GM18870 (cell line): Measurements from ENCODE around the gene SHFL.

Experiments used
- ATAC-seq: cut with Tn5 transposase; IDR thresholded peaks from one replicate; pipeline ENCODE4 v1.9.1; 2021; ENCODE audit warnings: moderate library complexity; ENCODE audit not compliant: unreplicated experiment

Gene SHFL

DNA sequence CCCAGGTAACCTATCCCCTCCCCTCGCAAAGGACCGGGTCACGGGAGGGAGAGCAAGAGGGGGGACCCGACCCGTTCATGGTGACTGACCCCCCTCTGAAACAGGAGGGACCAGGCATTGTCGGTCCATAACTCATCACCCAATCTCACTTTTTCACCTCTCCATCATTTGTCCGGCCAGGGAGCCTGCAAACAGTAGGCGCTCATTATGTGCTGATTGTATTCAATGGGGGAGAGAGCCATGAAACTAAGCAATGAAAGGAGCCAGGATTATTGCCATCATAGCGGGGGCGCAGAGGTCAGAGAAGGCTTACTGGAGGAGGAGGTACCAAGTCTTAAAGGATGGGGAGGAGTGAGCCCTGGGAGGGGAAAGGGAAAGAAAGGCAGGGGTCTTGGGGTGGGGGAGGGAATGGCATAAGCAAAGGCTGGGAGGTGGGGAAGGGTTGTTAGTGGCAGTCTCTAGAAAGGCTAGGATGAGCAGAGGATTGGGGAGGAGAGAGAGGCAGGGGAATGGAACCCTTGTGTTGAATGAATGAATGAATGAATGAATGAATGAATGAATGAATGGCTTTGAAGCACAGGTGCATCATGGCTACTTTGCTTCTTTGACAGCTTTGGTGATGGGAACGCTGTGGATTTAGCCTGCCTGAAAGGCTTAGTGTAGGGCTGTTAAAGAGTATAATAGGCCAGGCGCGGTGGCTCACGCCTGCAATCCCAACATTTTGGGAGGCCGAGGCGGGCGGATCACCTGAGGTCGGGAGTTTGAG lies 1.4 kb downstream of the SHFL start:
- ATAC-seq = no peak

DNA sequence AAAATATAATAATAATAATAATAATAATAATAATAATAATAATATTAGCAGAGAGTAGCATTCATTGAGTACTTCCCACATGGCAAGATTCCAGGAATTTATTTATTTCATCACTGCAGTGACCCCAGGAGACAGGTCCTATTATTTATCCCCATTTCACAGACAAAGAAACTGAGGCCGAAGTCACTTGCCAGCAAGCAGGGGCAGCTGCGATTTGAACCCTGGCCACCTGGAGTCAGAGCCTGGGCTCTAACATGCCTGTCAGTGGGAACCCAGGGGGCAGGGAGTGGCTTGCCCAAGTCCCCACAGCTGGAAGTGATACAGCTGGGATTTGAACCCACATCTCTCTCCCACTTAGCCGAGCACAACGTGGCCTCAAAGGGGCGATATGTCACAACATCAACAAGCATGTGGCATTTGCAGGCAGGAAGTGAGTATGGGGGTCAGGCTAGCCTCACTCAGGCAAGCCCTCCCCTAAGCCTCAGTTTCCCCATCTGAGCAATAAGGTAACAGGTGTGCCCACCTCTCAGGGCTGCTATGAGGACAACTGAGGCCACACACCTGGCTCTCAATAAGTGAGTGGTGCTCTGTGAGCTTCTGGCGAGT lies 2.9 kb downstream of the SHFL start:
- no peak for ATAC-seq

DNA sequence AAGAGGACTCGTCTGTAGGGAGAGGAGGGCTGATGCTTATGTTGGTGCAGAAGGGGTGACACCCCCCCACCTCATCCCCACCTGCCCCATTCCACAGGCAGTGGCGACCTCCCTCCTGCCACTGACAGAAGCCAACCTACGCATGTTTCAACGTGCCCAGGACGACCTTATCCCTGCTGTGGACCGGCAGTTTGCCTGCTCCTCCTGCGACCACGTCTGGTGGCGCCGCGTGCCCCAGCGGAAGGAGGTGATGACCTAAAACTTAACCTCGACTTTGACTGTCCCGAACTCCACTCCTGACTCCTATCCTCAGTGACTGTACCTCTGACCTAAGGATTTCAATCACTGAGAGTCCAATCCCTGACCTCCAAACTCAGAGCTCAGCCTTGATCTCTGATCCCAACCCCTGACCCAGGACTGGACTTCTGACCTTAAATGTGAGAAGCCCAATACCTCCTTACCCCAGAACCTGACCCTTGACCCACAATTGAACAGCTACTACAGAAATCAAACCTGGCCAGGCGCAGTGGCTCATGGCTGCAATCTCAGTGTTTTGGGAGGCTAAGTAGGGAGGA lies 3.8 kb downstream of the SHFL start:
- no peak for ATAC-seq

DNA sequence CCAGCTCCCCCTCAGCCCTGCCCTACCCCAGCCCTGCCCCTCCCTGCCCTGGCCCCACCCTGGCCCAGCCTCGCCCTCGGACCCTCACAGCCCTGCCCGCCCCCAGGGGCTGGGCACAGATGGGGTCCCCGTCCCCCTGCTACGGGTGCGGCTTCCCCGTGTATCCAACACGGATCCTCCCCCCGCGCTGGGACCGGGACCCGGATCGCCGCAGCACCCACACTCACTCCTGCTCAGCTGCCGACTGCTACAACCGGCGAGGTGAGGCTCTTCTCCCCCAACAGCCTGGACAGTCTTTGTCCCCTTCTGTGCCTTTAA lies 5.2 kb downstream of the SHFL start:
- no peak for ATAC-seq

DNA sequence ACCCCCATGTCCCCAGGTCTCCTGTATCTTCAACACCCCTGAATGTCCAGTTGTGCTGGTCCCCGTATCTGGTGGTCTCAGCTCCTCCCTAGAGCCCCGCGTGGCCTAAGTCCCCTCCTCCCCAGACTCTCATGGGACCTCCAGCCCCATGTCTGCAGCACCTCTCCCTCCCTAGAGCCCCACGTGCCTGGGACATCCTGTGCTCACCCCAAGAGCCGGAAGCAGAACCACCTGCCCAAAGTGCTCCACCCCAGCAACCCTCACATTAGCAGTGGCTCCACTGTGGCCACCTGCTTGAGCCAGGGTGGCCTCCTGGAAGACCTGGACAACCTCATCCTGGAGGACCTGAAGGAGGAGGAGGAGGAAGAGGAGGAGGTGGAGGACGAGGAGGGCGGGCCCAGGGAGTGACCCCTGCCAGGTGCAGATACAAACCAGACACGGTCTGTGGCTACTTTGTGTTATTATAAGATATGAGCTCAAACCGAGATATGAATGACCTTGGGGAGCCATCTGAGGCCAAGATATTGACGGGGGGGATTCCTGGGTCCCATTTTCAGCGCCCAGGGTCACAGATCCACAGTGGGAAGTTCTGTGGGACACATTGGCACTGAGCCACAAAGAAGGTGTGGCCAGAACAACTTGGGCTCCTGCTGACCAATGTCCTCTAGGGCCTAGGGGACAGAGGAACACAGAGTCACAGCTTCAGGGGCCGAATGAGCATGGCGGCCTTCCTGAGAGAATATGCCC lies 6.0 kb downstream of the SHFL start:
- no peak for ATAC-seq

DNA sequence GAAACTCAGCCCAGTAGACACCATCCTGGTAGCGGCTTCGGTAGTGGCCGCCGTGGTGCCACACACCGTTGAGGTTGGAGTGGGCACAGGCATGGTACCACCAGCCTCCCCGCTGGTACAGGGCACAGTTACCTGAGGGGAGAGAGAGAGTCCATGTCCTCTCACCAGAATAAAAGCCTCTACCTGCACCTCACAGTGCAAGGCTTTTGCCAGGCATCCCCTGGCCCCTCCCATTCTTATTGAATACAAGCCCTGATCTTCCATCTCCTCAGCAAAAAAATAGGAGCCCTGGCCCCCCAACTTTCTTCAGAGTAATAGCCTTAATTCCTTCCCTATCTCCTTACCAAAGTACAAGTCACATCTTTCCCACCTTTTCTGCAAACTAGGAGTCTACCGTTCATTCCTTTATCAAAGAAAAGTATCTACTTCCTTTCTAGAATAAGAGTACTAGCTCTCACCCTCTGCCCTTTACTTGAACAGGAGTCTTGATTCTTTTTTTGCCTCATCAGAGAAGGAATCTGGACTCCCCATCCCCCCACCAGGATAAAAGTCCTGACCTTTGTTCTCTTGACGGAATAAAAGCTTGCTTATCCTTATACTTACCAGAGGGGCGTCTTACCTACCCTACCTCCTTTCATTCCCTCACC lies 6.7 kb downstream of the SHFL start:
- ATAC-seq = no peak

DNA sequence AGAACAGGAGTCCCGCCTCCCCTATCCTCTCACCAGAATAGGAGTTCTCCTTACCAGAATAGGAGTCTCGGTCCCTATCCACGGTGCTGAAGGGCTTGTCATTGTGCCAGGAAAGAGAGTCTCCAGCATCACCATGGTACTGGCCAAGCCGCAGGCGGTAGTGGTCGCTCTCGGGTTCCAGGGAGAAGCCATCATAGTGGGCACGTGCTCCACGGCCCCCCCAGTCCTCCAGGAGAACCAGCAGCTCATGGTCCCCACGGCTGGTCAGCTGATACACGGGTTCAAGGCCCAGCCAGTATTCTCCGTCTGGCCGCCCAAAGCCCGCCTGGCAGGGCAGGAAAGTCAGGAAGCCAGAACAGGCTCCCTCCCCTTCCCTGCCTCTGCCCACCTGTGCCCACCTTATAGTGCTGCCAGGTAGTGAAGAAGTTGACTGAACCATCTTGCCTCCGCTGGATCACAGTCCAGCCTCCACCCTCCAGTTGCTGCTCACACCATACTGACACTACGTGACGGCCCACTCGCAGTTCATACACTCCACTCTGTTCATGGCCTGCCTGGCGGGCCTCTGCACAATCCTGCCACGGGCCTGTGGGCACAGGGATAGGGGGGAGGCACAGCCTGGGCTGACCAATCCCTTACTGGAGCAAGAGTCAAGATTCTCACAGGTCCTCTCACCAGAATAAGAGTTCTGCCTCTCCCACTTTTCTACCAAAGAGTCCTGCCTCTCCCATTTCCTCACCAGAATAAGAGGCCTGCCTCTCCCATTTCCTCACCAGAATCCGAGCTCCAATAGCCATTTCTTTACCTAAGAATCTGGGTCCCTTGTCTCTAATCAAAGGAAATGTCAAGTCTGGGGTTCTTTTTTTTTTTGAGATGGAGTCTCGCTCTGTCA lies 7.4 kb downstream of the SHFL start:
- ATAC-seq = no peak

DNA sequence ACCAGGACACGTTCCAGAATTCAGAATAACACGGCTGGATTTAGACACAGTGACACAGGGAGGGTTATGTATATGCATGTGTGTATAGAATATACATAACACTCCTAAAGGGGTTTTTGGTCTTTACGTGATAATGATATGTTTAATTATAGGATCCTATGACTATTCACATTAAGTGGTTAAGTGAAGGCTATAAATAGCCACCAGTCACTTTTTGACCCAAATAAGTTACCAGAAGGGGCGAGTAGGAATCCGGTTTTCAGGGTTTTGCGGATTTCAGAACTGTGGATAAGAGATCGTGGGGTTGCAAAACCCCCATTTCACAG lies 9.5 kb downstream of the SHFL start:
- no peak for ATAC-seq

DNA sequence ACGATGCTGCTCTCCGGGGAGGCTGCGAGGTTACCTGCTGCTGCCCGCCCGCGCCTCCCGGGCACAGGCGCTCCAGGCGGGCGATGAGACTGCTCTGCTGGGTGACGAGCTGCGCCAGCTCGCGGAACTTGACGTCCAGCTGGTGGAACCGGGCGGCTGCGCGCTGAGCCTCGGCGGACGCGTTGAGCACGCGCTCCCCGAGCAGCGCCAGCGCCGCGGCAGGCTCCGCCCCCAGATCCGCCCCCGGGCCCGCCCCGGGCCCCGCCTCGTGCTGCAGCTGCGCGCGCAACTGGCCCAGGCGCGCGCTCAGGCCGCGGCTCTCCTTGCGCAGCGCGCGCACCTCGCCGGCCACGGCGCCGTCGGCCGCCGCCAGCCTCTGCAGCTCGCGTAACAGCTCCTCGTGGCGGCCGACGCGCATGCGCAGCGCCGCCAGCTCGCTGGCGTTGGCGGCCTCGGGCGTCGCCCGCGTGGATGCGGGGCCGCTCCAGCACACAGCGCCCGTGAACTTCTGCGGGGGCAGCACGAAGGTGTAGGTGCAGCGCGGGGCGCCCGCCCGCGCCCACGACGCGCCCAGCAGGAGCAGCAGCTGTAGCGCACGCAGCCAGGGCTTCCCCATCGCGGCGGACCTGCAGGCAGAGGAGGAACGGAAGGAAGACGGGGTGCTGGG lies 10.0 kb downstream of the SHFL start:
- no peak for ATAC-seq

DNA sequence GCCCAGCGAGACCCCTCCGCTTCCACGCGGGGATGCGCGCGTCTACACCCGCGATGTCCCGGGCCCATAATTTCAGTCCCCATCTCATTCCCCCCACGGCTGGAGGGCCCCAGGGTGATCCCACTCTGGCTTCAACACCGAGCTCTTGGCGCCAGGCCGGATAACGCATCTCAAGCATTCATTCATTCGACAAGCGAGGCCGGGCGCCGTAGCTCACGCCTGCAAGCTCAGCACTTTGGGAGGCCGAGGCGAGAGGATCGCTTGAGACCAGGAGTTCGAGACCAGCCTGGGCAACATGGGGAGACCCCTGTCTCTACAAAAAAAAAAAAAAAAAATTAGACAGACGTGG lies 10.5 kb downstream of the SHFL start:
- ATAC-seq = no peak

DNA sequence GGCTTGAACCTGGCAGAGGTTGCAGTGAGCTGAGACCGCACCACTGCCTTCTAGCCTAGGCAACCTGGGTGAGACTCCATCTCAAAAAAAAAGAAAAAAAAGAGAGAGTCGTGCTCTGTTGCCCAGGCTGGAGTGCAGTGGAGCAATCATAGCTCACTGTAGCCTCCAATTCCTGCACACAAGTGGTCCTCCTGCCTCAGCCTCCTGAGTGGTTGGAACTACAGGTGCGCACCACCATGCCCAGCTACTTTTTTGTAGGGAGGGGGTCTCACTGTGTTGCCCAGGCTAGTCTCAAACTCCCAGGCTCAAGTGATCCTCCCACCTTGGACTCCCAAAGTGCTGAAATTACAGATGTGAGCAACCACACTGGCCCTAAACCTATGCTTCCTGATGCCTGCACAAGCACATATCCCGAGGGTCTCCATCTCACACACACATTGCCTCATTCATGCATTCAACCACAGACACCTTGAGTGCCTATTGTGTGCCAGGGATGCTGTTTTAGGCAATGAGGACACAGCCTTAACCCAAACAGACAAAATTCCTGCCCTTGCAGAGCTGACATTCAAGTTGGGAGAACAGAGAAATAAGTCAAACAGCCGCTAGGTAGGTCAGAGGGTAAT lies 14.2 kb downstream of the SHFL start:
- ATAC-seq = no peak

DNA sequence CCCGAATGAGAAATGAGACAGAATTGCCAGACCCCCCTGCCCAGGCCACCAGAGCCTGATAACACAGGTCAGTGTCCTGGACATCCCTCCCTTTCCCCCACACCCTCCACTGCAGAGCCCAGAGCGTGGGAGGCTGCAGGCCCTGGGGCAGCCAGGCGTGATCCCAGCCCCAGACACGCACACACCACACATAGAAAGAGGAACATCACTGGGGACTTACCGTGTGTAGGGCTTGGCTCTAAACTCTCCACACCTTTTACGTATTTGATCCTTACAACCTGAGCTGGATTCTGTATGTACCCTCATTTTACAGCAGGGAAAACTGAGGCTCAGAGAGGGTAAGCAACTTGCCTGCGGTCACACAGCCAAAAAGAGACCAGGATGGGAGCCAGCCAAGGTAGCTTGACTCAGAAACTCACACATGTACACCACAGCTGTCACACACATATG lies 16.7 kb downstream of the SHFL start:
- ATAC-seq = no peak

DNA sequence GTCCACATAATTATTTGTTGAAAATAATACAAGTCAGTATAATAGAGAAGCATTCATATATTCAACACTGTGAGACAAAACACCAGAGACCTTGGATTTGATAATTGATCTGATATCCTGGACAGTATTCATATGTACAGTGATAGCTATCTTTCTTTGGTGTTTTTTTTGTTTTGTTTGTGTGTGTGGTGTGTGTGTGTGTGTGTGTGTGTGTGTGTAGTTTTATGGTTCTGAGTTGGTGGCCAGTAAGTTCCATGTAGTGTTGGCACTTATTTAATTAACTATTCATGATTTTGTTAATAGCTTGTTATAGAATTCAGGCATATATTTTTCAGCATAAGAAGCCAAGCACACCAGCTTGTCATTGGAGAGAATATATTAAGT lies 18.0 kb downstream of the SHFL start:
- ATAC-seq = no peak

DNA sequence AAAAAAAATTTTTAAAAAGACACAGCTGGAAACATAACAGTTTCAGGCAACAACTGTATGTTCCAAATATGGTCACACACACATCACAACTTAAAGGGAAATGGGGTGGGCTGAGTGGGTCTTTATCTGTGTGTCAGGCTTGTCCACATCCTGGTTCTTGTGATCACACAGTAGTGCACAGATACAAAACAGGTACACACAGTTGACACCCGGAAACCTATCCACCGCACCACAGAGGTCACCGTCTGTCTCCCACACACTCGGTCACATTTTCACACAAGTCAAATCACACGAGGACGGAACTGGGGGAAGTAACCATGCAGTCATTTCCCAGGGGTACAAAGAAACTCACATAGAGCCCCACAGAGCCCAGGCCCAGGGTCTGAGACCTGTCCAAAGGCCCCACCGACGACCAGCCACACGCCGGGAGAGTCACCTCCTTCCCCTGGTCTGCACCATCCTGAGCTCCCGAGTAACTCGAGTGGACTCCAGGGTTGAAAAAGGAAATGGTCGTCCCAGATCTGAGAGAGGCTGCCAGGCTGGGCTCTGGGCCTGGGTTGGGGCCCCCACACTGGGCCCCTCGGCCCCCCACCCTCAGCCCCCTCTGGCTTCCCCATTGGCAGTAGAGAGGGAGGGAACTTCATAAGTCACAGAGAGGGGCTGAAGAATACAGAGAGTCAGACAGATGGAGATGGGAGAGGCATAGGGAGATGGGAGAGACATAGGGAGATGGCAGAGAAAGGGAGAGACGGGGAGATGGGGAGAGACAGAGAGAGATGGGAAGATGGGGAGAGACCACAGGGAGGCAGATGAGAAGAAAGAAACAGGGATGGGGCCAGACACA lies 18.8 kb downstream of the SHFL start:
- ATAC-seq = no peak

DNA sequence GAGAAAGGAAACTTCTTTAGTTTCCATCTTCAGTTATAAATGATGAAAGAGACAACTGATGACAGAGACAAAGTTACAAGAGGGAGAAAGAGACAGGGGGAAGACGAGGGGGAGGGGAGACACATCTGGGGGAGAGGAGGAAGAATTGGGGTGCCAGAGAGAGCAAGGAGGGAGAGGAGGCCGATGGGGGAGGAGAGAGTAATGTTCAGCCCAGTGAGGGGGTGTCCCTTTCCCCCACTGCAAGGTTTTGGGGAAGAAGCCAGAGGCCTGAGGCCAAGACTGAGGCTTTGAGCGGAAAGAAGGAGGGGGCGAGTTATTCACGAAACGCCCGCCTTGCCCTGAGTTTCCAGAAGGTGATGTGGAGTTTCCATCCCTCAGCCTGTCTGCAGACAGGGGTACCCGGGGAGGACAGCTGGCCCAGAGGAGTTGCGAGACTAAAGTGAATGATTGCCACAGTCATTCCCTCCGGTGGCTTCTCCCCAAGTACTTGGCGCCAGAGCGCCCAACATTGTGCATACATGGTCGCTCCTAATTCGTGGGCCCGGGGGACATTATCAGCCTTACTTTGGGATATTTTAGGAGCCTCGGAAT lies 19.5 kb downstream of the SHFL start:
- no peak for ATAC-seq

DNA sequence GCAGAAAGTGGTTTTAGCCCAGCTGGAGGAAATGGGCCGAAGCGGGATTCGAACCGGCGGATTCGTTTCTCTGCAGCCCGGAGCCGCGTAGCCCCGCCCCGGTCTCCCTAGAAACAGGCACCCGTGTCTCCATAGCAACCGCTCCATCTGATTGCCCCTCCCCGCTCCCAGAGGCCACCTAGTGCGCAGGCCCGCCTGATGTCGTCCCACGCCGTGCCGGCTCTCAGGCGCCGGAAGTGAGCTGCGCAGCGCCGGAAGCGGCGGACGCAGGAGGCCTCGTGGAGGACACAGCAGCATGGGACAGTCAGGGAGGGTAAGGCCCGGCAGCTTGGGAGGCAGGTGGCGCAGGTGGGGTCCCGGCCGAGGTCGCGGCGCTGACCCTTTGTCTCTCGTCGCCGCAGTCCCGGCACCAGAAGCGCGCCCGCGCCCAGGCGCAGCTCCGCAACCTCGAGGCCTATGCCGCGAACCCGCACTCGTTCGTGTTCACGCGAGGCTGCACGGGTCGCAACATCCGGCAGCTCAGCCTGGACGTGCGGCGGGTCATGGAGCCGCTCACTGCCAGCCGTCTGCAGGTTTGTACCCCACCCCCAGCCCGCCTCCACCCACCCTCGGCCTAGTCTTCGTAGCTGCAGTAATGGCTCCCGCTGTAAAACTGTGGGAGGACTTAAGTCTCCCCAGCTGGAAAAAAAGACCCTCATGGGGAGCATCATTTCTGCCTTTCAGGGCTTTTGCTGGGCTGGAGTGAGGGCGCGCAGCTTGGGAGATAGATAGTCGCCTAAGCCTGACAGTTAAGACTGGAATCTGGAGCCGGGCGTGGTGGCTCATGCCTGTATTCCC lies 20.2 kb downstream of the SHFL start, which contains the start of gene PPAN:
Gene PPAN (plus strand): TSS at position 263 of the 837 bp plus-strand sequence. CDS start 33 bp downstream, at position 296.
- peak; percentile 38 for ATAC-seq

DNA sequence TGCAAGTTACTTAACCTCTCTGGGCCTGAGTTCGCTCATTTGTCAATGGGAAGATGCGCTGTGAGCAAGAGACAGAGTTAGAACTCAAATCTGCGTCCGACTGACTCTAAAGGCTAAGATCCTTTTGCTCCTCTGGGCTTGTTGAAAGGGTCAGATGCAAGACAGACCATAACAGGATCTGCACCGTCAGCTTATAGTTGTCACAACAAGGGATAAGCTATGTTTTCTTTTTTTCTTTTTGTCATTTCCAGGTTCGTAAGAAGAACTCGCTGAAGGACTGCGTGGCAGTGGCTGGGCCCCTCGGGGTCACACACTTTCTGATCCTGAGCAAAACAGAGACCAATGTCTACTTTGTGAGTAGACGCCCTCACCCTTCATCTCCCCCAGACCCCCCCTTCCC lies 21.1 kb downstream of the SHFL start:
- ATAC-seq = no peak
